OCI-LY1 (cell line): ENCODE measurements around the gene ANKRD31.
A peak's percentile ranks its signal among the peaks of the same experiment; 100 is the strongest.
"Not testable (repeated sequence)": the region's sequence is repeated elsewhere in the genome, so short reads cannot be mapped to it uniquely, and the experiment has no call there.

Experiments used
- H2AFZ ChIP-seq: fragments of 200-600 bp; sonication (generic), shearing (Covaris generic); 2 replicates; pipeline ENCODE4 v1.6.0; 2014; ENCODE audit warnings: antibody characterized with exemption, mild to moderate bottlenecking, low read length
- H3F3A ChIP-seq: fragments of 200-600 bp; sonication (generic), shearing (Covaris generic); 2 replicates; pipeline ENCODE4 v1.6.0; 2014; ENCODE audit warnings: mild to moderate bottlenecking, antibody characterized with exemption, low read length, moderate library complexity; ENCODE audit not compliant: insufficient read depth
- H3K27ac ChIP-seq: fragments of 200-600 bp; sonication (generic); 2 replicates; pipeline ENCODE4 v1.5.1; 2014; ENCODE audit warnings: low read length, mixed run types, mild to moderate bottlenecking, low read depth; ENCODE audit not compliant: poor library complexity, severe bottlenecking
- H3K27me3 ChIP-seq: fragments of 200-600 bp; sonication (generic); 2 replicates; pipeline ENCODE4 v1.6.0; 2014; ENCODE audit warnings: antibody characterized with exemption, mild to moderate bottlenecking, low read length, moderate library complexity; ENCODE audit not compliant: insufficient read depth
- H3K36me3 ChIP-seq: fragments of 200-600 bp; sonication (generic); 2 replicates; pipeline ENCODE4 v1.6.1; 2014; ENCODE audit warnings: mild to moderate bottlenecking, antibody characterized with exemption, low read length, moderate library complexity, mixed read lengths; ENCODE audit not compliant: insufficient read depth
- H3K4me1 ChIP-seq: fragments of 200-600 bp; sonication (generic); 2 replicates; pipeline ENCODE4 v1.5.1; 2014; ENCODE audit warnings: mild to moderate bottlenecking, low read length, moderate library complexity; ENCODE audit not compliant: insufficient read depth, severe bottlenecking
- H3K4me2 ChIP-seq: fragments of 200-600 bp; sonication (generic), shearing (Covaris generic); 2 replicates; pipeline ENCODE4 v1.6.1; 2014; ENCODE audit warnings: low read length
- H3K4me3 ChIP-seq: fragments of 200-600 bp; sonication (generic); 2 replicates; pipeline ENCODE4 v1.5.1; 2014; ENCODE audit warnings: low read length, low read depth, mild to moderate bottlenecking, mixed read lengths; ENCODE audit not compliant: poor library complexity, severe bottlenecking
- H3K79me2 ChIP-seq: fragments of 200-600 bp; shearing (Covaris generic); 2 replicates; pipeline ENCODE4 v1.6.1; 2016; ENCODE audit warnings: mixed run types, low read length, mixed read lengths; ENCODE audit not compliant: insufficient read depth
- H3K9ac ChIP-seq: fragments of 200-600 bp; sonication (generic), shearing (Covaris generic); 2 replicates; pipeline ENCODE4 v1.6.1; 2014; ENCODE audit warnings: mild to moderate bottlenecking, low read length, mixed read lengths
- H3K9me2 ChIP-seq: fragments of 200-600 bp; sonication (generic), shearing (Covaris generic); 2 replicates; pipeline ENCODE4 v1.6.1; 2014; ENCODE audit warnings: low read depth, mild to moderate bottlenecking, low read length, mixed read lengths
- H3K9me3 ChIP-seq: fragments of 200-600 bp; shearing (Covaris generic); 2 replicates; pipeline ENCODE4 v1.6.1; 2014; ENCODE audit warnings: low read length, mixed read lengths
- H4K20me1 ChIP-seq: fragments of 200-600 bp; sonication (generic), shearing (Covaris generic); 2 replicates; pipeline ENCODE4 v1.6.0; 2016; ENCODE audit warnings: mild to moderate bottlenecking, low read length; ENCODE audit not compliant: insufficient read depth
- EZH2 ChIP-seq: fragments of 200-600 bp; sonication (generic), shearing (Covaris generic); IDR thresholded peaks from 2 replicates; pipeline ENCODE4 v1.8.0; 2017; ENCODE audit warnings: borderline replicate concordance, mixed run types, mild to moderate bottlenecking, antibody characterized with exemption, low read length, moderate library complexity, mixed read lengths
- TF ChIP-seq, protein P1 (sequence below): fragments of 200-600 bp; sonication (generic), shearing (Covaris generic); IDR thresholded peaks from 2 replicates; pipeline ENCODE4 v1.5.1; 2017; ENCODE audit warnings: mild to moderate bottlenecking, antibody characterized with exemption, low read length, moderate library complexity, mixed read lengths

Gene ANKRD31

DNA sequence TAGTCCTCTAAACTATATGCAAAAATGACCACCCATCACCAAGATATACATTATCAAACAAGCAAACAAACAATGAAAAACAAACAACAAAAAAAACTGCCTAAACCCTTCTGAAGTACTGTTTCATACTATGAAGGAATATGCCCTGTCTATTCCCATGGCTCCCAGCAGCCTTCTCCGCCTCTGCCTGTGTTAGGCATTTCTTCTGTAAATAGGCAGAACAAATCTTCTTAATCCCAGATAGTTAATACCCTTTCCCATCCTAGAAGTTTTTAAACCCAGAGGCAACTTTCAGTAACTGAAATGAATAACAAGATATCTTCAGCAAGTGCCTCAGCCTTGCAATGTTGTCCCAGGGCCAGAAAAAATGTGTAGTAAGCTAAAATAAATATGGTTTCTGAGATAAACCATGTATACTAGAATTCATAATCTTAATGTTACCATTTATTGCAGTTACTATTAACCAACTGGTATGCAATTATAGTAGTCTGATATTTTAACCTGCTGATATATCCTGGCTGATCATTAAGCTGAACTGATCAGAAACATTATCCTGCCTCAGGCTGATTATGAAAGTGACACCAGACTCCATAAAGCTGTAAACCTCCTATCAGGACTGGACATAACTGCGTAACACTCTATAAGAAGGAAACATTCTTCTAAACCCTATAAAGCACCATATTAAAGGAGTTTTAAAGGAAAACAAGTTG is 68.5 kb downstream of the ANKRD31 start:
- TF ChIP-seq EZH2 = no peak
- TF ChIP-seq, protein P1, sequence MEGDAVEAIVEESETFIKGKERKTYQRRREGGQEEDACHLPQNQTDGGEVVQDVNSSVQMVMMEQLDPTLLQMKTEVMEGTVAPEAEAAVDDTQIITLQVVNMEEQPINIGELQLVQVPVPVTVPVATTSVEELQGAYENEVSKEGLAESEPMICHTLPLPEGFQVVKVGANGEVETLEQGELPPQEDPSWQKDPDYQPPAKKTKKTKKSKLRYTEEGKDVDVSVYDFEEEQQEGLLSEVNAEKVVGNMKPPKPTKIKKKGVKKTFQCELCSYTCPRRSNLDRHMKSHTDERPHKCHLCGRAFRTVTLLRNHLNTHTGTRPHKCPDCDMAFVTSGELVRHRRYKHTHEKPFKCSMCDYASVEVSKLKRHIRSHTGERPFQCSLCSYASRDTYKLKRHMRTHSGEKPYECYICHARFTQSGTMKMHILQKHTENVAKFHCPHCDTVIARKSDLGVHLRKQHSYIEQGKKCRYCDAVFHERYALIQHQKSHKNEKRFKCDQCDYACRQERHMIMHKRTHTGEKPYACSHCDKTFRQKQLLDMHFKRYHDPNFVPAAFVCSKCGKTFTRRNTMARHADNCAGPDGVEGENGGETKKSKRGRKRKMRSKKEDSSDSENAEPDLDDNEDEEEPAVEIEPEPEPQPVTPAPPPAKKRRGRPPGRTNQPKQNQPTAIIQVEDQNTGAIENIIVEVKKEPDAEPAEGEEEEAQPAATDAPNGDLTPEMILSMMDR = no peak
- no peak overlapping the region for H3K9ac ChIP-seq
- no peaks in the 10 kb centered on the region for H3K9me3 ChIP-seq
- H3K9me2 ChIP-seq = no peaks in the 10 kb centered on the region
- H3K4me2 ChIP-seq = no peak overlapping the region
- no peaks in the 10 kb centered on the region for H3K36me3 ChIP-seq
- no peak overlapping the region for H3K4me3 ChIP-seq
- H3K79me2 ChIP-seq = no peaks in the 10 kb centered on the region
- no peaks in the 10 kb centered on the region for H3F3A ChIP-seq
- no peak overlapping the region for H2AFZ ChIP-seq
- no peak overlapping the region for H3K27ac ChIP-seq
- no peaks in the 10 kb centered on the region for H4K20me1 ChIP-seq
- no peaks in the 10 kb centered on the region for H3K4me1 ChIP-seq
- H3K27me3 ChIP-seq = no peaks in the 10 kb centered on the region

DNA sequence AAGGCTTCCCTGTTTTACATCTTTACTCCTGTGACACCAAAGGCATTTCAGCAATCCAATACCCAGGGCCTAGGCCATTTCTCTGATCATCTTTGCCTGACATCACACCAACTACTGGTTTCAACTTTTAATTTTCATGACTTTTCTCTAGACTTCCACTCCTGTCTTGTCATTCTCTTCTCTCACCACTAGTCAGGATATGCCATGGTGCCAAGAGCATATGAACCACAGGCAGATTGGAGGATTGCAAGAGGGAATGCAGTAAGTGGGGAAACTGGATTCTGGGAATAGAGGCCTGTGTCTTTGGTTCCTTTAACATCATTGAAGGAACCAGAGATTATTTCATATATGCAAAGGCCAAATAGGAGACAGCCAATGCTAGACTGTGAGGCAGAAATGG is 69.3 kb downstream of the ANKRD31 start:
- no peaks in the 10 kb centered on the region for H3K9me3 ChIP-seq
- no peaks in the 10 kb centered on the region for H3F3A ChIP-seq
- no peaks in the 10 kb centered on the region for H3K9me2 ChIP-seq
- H3K36me3 ChIP-seq = no peaks in the 10 kb centered on the region
- no peaks in the 10 kb centered on the region for H3K79me2 ChIP-seq
- H3K27ac ChIP-seq = no peak overlapping the region
- no peak overlapping the region for H3K9ac ChIP-seq
- H3K27me3 ChIP-seq = no peaks in the 10 kb centered on the region
- H3K4me1 ChIP-seq = no peaks in the 10 kb centered on the region
- no peak overlapping the region for H3K4me3 ChIP-seq
- no peak for TF ChIP-seq EZH2
- TF ChIP-seq, protein P1 = peak; percentile 30; the same call in 1 of the 2 replicates
- H2AFZ ChIP-seq = no peak overlapping the region
- no peak overlapping the region for H3K4me2 ChIP-seq
- H4K20me1 ChIP-seq = no peaks in the 10 kb centered on the region

DNA sequence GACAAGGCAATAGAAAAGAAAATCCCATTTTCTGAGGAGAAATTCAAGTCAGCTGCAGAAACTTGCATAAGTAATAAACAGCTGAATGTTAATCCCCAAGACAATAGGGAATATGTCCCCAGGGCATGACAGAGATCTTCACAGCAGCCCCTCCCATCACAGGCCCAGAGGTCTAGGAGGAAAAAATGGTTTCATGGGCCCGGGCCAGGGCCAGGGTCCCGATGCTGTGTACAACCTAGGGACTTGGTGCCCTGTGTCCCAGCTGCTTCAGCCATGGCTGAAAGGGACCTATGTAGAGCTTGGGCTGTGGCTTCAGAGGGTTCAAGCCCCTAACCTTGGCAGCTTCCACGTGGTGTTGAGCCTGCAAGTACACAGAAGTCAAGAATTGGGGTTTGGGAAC is 75.2 kb downstream of the ANKRD31 start:
- not testable (repeated sequence) for H3K27me3 ChIP-seq, H3K79me2 ChIP-seq, H3K36me3 ChIP-seq, H3K9me3 ChIP-seq, H3K4me2 ChIP-seq, H4K20me1 ChIP-seq, H2AFZ ChIP-seq, H3F3A ChIP-seq, H3K9me2 ChIP-seq, H3K27ac ChIP-seq, H3K9ac ChIP-seq, H3K4me3 ChIP-seq, H3K4me1 ChIP-seq

DNA sequence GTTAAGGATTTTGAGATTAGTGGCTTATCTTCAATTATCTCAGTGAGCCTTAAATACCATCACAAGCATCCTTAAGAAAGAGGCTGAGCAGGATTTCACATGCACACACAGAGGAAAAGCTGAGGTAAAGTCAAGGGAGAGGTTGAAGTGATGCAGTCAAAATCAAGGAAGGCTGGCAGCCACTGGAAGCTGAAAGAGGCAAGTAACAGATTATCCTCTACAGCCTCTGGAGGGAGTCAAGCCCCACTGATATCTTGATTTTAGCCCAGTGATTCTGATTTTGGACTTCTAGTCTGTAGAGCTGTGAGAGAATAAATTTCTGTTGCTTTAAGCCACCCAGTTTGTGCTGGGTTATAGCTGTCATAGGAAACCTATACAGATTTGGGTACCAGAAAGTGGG is 80.1 kb downstream of the ANKRD31 start:
- Histone ChIP-seq H3K9me2 (no peaks in the 10 kb centered on the region), H3K9me3 (no peaks in the 10 kb centered on the region), H3K4me3 (no peak overlapping the region), H3K27me3 (no peaks in the 10 kb centered on the region), H3K36me3 (no peaks in the 10 kb centered on the region), H3K4me2 (no peak overlapping the region), H3K79me2 (no peaks in the 10 kb centered on the region), H4K20me1 (no peaks in the 10 kb centered on the region), H3K27ac (no peak overlapping the region), H2AFZ (no peak overlapping the region), H3K4me1 (no peaks in the 10 kb centered on the region), H3F3A (no peaks in the 10 kb centered on the region), H3K9ac (no peak overlapping the region)
- no peak for TF ChIP-seq EZH2
- TF ChIP-seq, protein P1 = no peak
